ENCODE results near the gene PCDHB5.
"Not testable (repeated sequence)": the region's sequence is repeated elsewhere in the genome, so short reads cannot be mapped to it uniquely, and the experiment has no call there.

The PCDHB5 gene

DNA sequence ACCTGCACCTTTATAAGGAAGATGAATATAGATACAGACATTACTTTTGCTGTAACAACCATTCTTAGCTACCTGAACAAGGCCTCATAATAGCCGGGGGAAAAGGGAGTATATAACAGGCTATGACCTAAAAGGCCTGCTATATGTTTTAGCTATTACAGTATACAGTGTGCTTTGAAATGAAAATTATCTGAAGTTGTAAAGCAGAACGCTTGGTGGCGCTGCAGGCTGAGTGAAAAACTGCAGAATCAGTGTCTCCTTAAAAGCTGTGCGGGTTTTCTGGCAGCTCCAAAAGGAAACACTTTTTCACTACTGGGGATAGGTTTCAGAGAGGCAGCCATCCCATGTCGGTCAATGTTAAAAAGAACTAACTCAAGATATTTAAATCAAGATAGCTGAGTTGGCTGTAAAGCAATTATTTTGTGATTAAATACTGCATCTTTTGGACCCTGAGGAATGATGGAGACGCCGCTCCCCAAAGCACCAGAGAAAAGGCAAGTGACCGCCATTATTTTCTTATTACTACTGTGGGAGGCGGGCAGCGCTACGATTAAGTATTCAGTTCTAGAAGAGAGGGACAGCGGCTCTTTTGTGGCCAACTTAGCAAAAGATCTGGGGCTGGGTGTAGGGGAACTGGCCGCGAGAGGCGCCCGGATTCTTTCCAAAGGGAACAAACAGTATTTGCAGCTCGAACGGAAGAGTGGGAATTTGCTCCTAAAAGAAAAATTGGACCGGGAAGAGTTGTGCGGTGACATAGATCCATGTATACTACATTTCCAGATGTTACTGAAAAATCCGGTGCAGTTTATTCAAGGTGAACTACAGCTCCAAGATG lies 20.8 kb downstream of the PCDHB5 start:
- DNase-seq, result no peak

DNA sequence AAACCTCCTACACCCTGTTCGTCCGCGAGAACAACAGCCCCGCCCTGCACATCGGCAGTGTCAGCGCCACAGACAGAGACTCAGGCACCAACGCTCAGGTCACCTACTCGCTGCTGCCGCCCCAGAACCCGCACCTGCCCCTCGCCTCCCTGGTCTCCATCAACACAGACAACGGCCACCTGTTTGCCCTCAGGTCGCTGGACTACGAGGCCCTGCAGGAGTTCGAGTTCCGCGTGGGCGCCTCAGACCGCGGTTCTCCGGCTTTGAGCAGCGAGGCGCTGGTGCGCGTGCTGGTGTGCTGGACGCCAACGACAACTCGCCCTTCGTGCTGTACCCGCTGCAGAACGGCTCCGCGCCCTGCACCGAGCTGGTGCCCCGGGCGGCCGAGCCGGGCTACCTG lies 22.4 kb downstream of the PCDHB5 start:
- DNase-seq, result not testable (repeated sequence)

- not testable (repeated sequence) for DNase-seq
Observed at GRCh38 chr5:141157901-141158300, 22.9 kb downstream of the PCDHB5 start.

- no peak for DNase-seq
Observed at GRCh38 chr5:141172381-141173204, 37.6 kb downstream of the PCDHB5 start, which contains the start of gene PCDHB7. Gene PCDHB7, plus strand, starts transcription at chr5:141172644. Its CDS starts 192 bp downstream, at chr5:141172836.

DNA sequence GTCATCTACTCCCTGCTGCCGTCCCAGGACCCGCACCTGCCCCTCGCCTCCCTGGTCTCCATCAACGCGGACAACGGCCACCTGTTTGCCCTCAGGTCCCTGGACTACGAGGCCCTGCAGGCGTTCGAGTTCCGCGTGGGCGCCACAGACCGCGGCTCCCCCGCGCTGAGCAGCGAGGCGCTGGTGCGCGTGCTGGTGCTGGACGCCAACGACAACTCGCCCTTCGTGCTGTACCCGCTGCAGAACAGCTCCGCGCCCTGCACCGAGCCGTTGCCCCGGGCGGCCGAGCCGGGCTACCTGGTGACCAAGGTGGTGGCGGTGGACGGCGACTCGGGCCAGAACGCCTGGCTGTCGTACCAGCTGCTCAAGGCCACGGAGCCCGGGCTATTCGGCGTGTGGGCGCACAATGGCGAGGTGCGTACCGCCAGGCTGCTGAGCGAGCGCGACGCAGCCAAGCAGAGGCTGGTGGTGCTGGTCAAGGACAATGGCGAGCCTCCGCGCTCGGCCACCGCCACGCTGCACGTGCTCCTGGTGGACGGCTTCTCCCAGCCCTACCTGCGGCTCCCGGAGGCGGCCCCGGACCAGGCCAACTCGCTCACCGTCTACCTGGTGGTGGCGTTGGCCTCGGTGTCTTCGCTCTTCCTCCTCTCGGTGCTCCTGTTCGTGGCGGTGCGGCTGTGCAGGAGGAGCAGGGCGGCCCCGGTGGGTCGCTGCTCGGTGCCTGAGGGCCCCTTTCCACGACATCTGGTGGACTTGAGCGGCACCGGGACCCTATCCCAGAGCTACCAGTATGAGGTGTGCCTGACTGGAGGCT lies 39.5 kb downstream of the PCDHB5 start:
- not testable (repeated sequence) for DNase-seq

GRCh38 chr5:141175933-141176332 lies 40.9 kb downstream of the PCDHB5 start:
- DNase-seq, result no peak

DNA sequence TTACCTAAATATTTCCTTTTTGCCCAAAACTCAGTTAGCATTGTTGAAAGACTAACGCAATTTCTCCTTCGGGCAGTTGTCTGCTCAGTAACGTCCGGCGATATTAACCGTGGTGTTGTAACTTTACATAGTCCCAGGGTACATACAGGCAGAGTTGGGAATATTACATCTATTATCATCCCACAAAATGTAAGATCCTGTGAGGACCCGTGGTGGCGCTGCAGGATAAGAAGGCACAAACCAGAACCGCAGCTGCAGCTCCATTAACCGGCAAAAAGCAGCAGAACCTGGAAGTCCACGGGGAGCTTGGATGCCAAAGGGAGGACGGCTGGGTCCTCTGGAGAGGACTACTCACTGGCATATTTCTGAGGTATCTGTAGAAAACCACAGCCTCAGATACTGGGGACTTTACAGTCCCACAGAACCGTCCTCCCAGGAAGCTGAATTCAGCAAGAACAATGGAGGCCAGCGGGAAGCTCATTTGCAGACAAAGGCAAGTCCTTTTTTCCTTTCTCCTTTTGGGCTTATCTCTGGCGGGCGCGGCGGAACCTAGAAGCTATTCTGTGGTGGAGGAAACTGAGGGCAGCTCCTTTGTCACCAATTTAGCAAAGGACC lies 42.7 kb downstream of the PCDHB5 start, which contains the start of gene PCDHB8:
PCDHB8 (plus strand) TSS at position 214 of the 615 bp plus-strand sequence; CDS start at position 459, 245 bp downstream.
- not testable (repeated sequence) for DNase-seq

DNA sequence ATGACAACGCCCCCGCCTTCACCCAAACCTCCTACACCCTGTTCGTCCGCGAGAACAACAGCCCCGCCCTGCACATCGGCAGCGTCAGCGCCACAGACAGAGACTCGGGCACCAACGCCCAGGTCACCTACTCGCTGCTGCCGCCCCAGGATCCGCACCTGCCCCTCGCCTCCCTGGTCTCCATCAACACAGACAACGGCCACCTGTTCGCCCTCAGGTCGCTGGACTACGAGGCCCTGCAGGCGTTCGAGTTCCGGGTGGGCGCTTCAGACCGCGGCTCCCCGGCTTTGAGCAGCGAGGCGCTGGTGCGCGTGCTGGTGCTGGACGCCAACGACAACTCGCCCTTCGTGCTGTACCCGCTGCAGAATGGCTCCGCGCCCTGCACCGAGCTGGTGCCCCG lies 44.4 kb downstream of the PCDHB5 start:
- DNase-seq, result not testable (repeated sequence)

DNA sequence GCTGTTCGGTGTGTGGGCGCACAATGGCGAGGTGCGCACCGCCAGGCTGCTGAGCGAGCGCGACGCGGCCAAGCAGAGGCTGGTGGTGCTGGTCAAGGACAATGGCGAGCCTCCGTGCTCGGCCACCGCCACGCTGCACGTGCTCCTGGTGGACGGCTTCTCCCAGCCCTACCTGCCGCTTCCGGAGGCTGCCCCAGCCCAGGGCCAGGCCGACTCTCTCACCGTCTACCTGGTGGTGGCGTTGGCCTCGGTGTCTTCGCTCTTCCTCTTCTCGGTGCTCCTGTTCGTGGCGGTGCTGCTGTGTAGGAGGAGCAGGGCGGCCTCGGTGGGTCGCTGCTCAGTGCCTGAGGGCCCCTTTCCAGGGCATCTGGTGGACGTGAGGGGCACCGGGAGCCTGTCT lies 44.9 kb downstream of the PCDHB5 start:
- DNase-seq, result not testable (repeated sequence)

DNA sequence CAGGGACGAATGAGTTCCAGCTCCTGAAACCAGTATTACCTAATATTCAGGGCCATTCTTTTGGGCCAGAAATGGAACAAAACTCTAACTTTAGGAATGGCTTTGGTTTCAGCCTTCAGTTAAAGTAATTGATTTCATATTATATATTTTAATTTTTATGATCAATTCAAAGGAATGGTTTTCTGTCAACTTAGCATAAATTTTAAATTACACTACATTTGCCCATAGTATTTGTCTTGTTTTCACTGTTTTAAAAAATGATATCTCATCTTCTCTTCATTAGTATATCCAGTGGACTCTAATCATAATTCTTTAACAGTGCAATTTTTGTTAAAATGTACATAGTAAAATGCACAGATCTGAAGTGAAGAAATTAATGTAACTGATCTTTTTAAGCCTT lies 45.3 kb downstream of the PCDHB5 start:
- DNase-seq, result no peak

DNA sequence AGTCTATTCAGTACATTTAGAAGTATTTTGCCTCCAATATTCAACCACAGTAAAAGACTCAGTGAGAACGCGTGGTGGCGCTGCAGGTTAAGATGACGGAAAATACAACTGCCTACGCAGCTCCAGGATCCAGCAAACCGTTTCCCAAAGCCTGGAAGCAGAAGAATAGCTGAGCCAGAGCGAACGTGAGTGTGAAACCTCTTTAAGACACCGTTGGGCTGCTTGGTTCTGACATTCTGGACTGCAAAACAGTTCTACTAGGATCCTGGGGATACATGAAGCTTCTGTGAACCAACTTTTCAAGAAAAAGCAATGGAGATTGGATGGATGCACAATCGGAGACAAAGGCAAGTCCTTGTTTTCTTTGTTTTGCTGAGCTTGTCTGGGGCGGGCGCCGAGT lies 47.2 kb downstream of the PCDHB5 start, which contains the start of gene PCDHB16:
PCDHB16 (plus strand) TSS at position 140 of the 400 bp plus-strand sequence; CDS start at position 313, 173 bp downstream.
- DNase-seq, result no peak

GRCh38 chr5:141184117-141184855 lies 49.3 kb downstream of the PCDHB5 start:
- not testable (repeated sequence) for DNase-seq

- no peak for DNase-seq
Observed at GRCh38 chr5:141186897-141187512, 52.0 kb downstream of the PCDHB5 start, which contains the start of gene PCDHB9. Gene PCDHB9, plus strand, starts transcription at chr5:141187161. Its CDS starts 158 bp downstream, at chr5:141187319.
